NCI-H69 (cell line): ENCODE data around the gene NT5DC1.

Experiments used
- DNase-seq: peaks from one replicate; lab custom pipeline; 2025; lab: John Stamatoyannopoulos, UW

NT5DC1 gene

GRCh38 chr6:116192786-116193185 is 92.1 kb downstream of the NT5DC1 start:
- DNase-seq: peak; percentile 3

DNA sequence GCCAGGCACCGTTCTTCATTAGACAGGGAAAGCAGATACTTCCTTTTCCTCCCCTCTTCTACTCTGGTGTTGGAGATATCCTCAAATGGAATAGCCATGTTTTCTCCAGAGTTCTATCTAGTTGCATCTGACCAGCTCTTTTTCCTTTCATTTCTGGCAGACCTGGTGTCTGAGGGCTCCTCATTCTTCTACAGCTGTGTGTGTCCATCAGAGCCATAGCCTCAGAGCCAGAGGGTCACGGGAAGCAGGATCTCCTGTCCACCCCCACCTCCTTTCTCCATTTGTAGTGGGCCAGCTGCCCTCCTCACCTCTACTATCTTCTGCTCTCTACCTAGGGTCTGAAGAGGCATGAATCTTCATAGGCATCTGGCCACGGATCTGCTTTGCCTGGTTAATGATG is 96.2 kb downstream of the NT5DC1 start:
- no peak for DNase-seq

- DNase-seq: peak; percentile 35
These were observed 100.1 kb downstream of the NT5DC1 start for GRCh38 chr6:116200619-116201249.

DNA sequence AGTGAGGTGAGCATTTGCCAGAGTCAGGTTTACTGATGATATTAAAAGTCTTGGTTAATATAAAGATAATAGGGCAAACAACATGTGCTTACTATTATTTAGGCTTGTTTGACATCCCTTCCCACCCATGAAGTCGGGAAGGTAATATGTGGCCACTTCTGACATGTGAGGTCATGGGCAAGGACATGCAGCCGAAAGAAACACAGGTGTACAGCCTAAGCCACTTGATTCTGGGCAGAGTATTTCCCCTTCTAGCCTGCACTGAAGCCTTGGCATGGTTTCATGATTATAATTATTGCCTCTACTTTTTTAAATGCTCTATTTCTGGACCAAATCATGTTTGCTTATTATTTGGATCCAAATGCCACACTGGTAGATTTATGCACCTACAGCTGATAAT is 100.9 kb downstream of the NT5DC1 start:
- DNase-seq: no peak

DNA sequence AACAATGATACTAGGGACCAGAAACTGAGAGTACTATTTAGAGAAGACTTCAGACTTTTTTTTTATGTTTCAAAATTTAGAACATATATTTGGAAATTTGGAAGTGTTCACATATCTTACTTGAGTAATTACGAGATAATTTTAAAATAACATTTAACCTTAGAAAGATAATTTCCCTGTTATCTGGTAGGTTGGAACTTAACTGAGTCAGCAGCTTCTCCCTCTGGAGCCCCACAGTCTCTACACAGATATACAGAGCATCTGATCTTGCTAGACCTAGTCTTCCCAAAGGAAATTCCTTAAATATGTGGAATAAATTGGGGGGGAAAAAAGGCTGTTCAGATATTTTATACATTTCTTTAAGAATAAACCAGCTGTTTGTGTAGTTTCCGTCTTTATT is 104.6 kb downstream of the NT5DC1 start:
- no peak for DNase-seq

GRCh38 chr6:116206231-116206903 is 105.7 kb downstream of the NT5DC1 start:
- no peak for DNase-seq

DNA sequence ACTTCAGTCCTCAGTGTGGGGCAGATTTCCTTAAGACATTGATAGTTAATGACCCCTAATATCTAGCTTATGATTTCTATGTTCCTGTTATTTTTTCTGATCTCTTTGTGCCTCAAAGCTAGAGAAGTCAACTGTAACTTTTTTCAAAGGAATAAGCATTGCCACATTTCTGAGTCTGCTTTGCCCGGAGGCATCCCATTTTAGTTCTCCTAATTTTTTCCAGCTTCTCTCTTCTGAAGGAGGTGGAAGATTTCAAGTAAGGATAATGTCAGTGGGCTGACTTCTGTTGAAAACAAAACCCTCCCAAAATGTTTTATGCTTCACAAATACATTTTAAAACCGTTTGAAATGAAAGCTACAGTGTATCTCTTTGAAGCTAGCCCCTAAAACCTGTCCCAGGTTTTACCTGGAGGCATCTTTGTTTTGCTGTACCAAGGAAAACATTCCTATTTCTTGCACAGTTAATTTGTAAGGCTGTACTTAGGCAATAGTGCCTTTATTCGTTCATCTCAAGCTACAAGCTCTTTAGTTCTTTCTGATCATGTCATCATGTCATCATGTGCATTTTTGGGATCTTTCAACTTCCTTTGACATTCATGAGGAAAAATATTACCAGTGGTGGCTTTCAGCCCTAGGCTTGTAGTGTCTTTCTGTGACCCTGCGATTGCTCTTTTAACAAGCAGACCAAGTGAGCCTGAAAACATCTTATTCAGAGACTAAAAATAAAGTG is 107.6 kb downstream of the NT5DC1 start:
- DNase-seq: no peak

DNA sequence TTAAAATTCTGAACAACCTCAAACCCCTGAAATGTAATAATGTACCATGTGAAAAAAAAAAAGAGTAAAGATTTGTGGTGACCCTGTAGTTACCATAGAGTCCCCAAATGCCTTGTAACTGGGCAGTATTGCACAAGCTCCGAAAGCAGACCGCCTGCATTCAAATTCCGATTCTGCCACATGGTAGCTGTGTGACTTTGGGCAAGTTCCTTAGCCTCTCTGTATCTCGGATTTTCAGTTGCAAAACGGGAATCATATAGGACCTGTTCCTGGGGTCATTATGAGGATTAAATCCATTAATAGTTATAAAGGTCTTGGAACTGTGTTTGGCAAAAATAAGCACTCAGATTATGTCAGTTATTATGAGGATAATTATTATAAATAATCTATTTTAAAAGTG is 109.7 kb downstream of the NT5DC1 start:
- DNase-seq: no peak

- DNase-seq: peak; percentile 57
These were observed 110.2 kb downstream of the NT5DC1 start for GRCh38 chr6:116210750-116211425.

DNA sequence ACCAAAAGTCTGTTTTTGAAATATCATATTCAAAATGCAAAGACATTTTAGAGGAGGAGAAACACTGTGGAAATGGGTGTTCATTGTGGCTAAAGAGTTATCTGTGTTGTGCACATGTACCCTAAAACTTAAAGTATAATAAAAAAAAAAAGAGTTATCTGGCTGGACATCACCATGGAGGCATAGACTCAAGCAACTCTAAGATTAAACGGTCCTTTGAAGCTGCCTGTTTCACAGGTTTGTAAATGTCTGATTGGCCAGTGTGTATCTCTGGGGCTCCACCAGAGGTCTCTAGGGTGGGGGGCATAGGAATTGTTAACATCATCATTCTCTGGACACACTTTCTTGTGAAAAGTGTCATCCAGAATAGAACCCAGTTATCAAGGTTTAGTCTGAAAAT is 114.0 kb downstream of the NT5DC1 start:
- DNase-seq: no peak

DNA sequence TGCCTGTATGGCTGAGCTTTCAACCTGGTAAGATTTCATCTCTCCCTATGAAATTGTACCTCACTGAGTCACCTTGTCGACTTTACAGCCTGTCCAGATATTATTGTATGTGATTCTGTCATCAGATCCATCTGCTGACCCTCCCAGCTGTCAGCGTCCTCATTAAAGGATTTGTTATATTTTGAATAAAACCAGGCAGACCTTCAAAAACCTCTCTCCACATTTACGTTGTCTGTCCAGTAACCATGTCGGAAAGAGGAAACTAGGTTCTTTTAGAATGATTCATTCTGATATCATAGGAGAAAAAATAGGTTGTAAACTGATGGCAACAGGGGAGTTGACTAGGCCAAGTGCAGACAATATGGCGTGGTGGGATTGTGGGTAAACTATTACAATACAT is 114.8 kb downstream of the NT5DC1 start:
- no peak for DNase-seq

DNA sequence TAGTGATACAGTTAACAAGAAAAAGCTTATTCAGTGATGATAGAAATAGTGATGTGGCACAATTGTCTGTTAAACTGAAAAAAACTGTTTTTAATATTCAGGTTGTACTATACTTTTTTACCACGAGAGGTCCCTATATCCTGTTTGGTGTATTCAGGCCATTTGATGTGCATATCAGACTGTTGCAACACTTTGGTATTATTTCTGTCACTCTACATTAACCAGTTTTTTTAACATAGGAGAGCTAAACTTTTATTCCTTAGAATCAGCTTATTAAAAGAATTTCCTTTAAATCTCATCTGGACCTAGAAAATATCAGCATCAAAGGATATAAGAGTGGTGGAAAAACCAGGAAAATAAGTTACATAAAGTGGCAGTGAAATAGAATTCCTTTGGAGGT is 116.4 kb downstream of the NT5DC1 start:
- DNase-seq: peak; percentile 19

DNA sequence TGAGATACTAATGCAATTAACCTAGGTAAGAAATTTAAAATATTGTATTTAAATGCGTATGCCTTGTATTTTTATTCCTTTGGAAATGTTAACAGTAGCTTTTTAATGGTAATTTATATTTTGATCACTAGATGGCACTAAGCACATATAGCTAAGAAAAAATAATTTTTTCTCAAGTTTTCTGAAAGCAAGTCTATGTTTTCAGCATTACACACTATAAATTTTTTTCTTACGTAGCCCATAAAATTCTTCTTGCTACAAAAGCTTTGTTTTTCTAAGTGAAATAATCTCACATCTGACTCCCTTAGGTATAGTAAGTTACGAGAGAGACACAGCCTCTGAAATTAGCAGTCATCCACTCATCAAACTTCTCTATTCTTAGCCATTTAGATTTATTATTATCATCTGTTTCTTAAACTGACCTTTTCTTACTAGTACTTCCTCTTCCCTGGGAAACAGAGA is 117.5 kb downstream of the NT5DC1 start:
- DNase-seq: peak; percentile 16

DNA sequence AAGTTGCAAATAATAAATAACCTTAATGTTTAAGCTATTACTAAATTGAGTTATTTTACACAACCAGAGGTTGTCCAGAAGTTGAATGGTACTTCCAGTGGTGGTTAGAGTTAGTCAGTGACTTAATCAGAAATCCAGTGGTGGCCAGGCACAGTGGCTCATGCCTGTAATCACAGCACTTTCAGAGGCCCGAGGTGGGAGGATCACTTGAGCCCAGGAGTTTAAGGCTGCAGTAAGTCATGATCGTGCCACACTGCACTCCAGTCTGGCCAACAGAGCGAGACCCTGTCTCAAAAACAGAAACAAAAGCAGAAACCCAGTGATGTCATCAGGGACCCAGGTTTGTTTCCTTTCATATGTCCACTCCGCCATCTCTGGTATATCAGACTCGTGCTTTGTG is 118.2 kb downstream of the NT5DC1 start:
- DNase-seq: no peak

DNA sequence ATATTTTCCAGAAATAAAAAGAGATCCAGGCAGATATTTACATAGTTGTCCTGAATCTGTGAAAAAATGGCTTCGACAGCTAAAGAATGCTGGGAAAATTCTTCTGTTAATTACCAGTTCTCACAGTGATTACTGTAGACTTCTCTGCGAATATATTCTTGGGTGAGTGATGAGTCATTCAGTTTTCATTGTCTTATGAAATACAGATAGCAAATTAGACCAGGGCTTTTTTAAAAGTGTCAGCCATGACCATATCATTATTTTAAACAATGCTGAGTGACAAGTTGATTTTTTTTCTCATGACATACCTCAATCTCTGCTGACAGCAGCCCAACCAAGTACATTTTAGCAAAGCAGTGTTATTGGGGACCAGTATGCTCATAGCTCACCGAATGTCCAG is 120.4 kb downstream of the NT5DC1 start:
- no peak for DNase-seq

GRCh38 chr6:116221911-116222310 is 121.3 kb downstream of the NT5DC1 start:
- DNase-seq: no peak

GRCh38 chr6:116223355-116223754 is 122.7 kb downstream of the NT5DC1 start:
- DNase-seq: no peak

- DNase-seq: peak; percentile 95
These were observed 128.7 kb downstream of the NT5DC1 start for GRCh38 chr6:116229287-116229913.

DNA sequence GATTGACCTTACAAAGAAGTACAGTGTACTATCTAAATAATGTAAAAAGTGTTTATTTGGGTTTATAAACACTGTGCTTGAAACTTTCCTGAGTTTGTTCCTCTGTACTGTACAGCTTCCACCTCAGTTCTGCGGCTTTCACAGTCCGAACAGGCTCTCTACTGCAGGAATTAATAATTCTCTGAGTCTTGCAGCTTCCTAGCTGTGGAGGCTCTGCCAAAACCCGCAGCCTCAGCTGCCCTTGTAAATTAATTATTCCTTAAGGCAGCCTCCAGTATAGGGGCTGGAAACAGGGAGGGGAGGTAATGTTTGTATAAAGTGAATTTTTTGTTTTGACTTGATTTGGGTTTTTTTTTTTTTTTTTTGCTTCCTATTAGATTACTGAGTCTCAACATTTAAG is 134.0 kb downstream of the NT5DC1 start:
- DNase-seq: no peak

DNA sequence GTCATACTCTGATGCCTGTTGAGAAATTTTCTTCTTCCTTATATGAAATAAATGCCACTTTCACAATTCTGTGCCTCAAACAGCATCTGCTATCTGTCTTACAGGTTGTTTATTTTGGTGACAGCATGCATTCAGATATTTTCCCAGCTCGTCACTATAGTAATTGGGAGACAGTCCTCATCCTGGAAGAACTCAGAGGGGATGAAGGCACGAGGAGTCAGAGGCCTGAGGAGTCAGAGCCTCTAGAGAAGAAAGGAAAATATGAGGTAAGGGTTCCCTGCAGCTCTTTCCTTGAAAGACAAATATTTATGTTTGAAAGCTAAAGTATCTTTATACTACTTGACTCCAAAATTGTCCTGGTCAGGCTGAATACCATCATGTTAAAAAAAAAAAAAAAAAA is 137.4 kb downstream of the NT5DC1 start:
- DNase-seq: no peak

DNA sequence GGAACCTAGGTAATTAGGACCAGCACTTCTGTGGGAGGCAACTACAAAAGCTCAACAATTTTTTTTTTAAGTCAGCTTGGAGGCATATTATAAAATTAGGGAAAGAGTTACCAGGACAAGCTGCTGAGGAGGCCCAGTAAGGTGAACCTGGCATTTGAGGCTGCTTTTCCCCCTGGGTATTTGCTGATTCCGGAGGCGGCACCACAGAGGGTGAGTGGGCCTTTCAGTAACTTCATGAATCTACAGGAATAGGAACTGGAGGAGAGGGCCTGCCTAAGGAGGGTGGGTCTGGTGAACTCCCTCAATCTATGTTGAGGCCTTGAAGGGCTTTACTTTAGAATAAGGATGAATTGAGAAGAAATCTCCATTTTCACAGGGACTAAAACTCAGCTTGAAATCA is 138.6 kb downstream of the NT5DC1 start:
- DNase-seq: no peak

- DNase-seq: no peak
These were observed 139.2 kb downstream of the NT5DC1 start for GRCh38 chr6:116239856-116240255.
